ENCODE results near the gene CDC20B. TPM values are rescaled to one million over a fixed set of nuclear protein-coding genes. Genes with fewer than 3 reads are reported as not detected.

The CDC20B gene
- total and polyA plus RNA-seq, 2 of the 8 experiments (the other 6 are each of a cell fraction or from before 2014, with no cell fraction given): 0.06 TPM; not detected in 1

DNA sequence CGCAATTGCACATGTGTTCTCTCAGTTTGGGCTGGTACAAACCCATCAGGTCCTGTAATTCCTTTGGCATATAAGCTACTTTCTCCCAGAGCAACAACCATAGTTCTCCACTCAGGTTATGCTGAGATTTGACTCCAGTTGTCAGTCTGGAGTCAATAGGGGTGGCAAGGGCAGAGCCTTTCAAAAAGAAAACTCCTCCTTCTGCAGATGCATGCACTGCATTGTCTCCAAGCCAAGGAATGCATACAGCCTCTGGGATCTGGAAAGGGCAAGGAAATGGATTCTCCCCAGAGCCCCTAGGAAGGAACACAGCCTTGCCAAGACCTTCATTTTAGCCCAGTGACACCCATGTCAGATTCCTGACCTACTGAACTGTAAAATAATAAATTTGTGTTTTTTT lies 101.6 kb downstream of the CDC20B start:
- H3K23ac ChIP-seq (ENCODE audit: insufficient read length): no peak overlapping the region
- H4K8ac ChIP-seq (ENCODE audit: extremely low read depth, insufficient read depth, low read length): no peak overlapping the region
- ChIA-PET CTCF (ENCODE audit: partially characterized antibody) (interaction anchor here (1.7 to 2.1 kb wide), 2 partner anchors 34 to 128 kb away, joined by 4 to 6 read pairs; no protein-coding TSS in a partner anchor), POLR2A (ENCODE audit: partially characterized antibody) (no interaction called here)
- WGBS, 2 experiments (ENCODE audit: extremely low coverage in 1 of 2, insufficient coverage in 1 of 2, insufficient read length in 1 of 2, insufficient replicate concordance in 2 of 2, low coverage in 1 of 2, low lambda C conversion rate in 2 of 2, missing lambda C conversion rate in 1 of 2): 77% methylated on average over 1 of the region's 1 CpG; no CpG with 5 or more reads in 1 of the 2 experiments
- no peak overlapping the region for H3K18ac ChIP-seq (ENCODE audit: extremely low read depth, low read length)
- H3K23me2 ChIP-seq (ENCODE audit: low read depth, low read length): 0 out of 2 replicates have a peak, but pooled peaks cover 1% of the 10 kb centered on the region
- DNase-seq (ENCODE audit: low read depth in 1 of 2, low spot score in 2 of 2): no peak
- H3K27ac ChIP-seq (ENCODE audit: low read depth, low read length): no peak overlapping the region
- TF ChIP-seq KDM1A (IDR thresholded peaks at IDR 0.05; ENCODE audit: borderline replicate concordance, low read length) (no peak), TEAD4 (IDR thresholded peaks at IDR 0.05; ENCODE audit: low read depth, low read length) (0 out of 2 replicates have a peak, but pooled peaks have one; percentile 7)
- H2BK20ac ChIP-seq (ENCODE audit: low read length): no peak overlapping the region
- H3K14ac ChIP-seq (ENCODE audit: insufficient read length): no peak overlapping the region
- H2BK120ac ChIP-seq (replicated peaks; ENCODE audit: low read depth, low read length): no peak overlapping the region
- no peaks in the 10 kb centered on the region for H3K79me2 ChIP-seq (ENCODE audit: control insufficient read depth in 1 of 2, insufficient read depth in 2 of 2, low read length in 2 of 2)
- FAIRE-seq: no peak
- no peaks in the 10 kb centered on the region for H3K36me3 ChIP-seq (ENCODE audit: control insufficient read depth in 2 of 4, insufficient read depth in 4 of 4, low read length in 3 of 4)
- H3K9me3 ChIP-seq (ENCODE audit: insufficient read depth in 2 of 2, low read depth in 1 of 2, low read length in 1 of 2): no peaks in the 10 kb centered on the region
- H3K79me1 ChIP-seq (ENCODE audit: low read depth, low read length): no peaks in the 10 kb centered on the region
- H2AFZ ChIP-seq (ENCODE audit: low read length): peak overlapping the region; percentile 16; the same call in 1 of the 2 replicates
- H2AK5ac ChIP-seq (ENCODE audit: low read depth, low read length): no peak overlapping the region
- no peaks in the 10 kb centered on the region for H3K27me3 ChIP-seq (replicated peaks in 1 of 4; ENCODE audit: control insufficient read depth in 3 of 4, extremely low read depth in 1 of 4, insufficient read depth in 3 of 4, low read length in 3 of 4)
- H3K4ac ChIP-seq (replicated peaks; ENCODE audit: insufficient read length, low read depth, low read length): no peak overlapping the region
- H3K4me3 ChIP-seq (ENCODE audit: extremely low read depth in 1 of 4, insufficient read depth in 2 of 4, low read depth in 3 of 4, low read length in 4 of 4): no peak overlapping the region
- H4K91ac ChIP-seq (replicated peaks; ENCODE audit: insufficient read length, low read length): no peak overlapping the region
- H2BK15ac ChIP-seq (ENCODE audit: low read length): no peak overlapping the region
- H3K4me1 ChIP-seq (replicated peaks in 1 of 4; ENCODE audit: control insufficient read depth in 3 of 4, insufficient read depth in 4 of 4, low read length in 3 of 4): no peaks in the 10 kb centered on the region
- no peak overlapping the region for H2BK12ac ChIP-seq (ENCODE audit: low read depth, low read length)
- no peak overlapping the region for H3K4me2 ChIP-seq (ENCODE audit: insufficient read depth in 1 of 2, low read depth in 2 of 2, low read length in 2 of 2)
- H2BK5ac ChIP-seq (ENCODE audit: low read depth, low read length): no peak overlapping the region
- H4K20me1 ChIP-seq (replicated peaks in 1 of 2; ENCODE audit: control insufficient read depth in 1 of 2, insufficient read depth in 2 of 2, low read length in 2 of 2): no peaks in the 10 kb centered on the region
- no peak overlapping the region for H3K9ac ChIP-seq (replicated peaks in 1 of 4; ENCODE audit: extremely low read depth in 1 of 4, low read depth in 3 of 4, low read length in 3 of 4)
- H4K5ac ChIP-seq (ENCODE audit: insufficient read length, low read depth, low read length): no peak overlapping the region
- H3K56ac ChIP-seq (replicated peaks; ENCODE audit: insufficient read length, low read depth, low read length): no peak overlapping the region

All from H1 (cell line).